ENCODE data around the gene CCDC78. TPM values are rescaled to one million over a fixed set of nuclear protein-coding genes. Genes with fewer than 3 reads are reported as not detected.
"Not testable (repeated sequence)": the region's sequence is repeated elsewhere in the genome, so short reads cannot be mapped to it uniquely, and the experiment has no call there.

CCDC78 gene
- total and polyA plus RNA-seq, 2 of the 13 experiments (the other 11 are each of a cell fraction or from before 2014, with no cell fraction given) = 0.53 to 1.5 TPM

GRCh38 chr16:754656-755055 is 28.4 kb upstream of the CCDC78 start (continued):
- TF ChIP-seq GTF3A (CRISPR knock-in tag; conservative IDR thresholded peaks at IDR 0.05) (no peak), SIN3B (IDR thresholded peaks at IDR 0.05; ENCODE audit: low read length) (no peak), ZNF124 (CRISPR knock-in tag; IDR thresholded peaks at IDR 0.05) (no peak), ZSCAN22 (CRISPR knock-in tag; IDR thresholded peaks at IDR 0.05) (no peak), ZNF260 (CRISPR knock-in tag; IDR thresholded peaks at IDR 0.05; ENCODE audit: borderline replicate concordance, low read depth) (no peak), ZNF142 (CRISPR knock-in tag; IDR thresholded peaks at IDR 0.05) (no peak), ZNF20 (CRISPR knock-in tag; IDR thresholded peaks at IDR 0.05) (no peak)

- 26% methylated on average over 3 of the region's 11 CpGs for WGBS (ENCODE audit: low lambda C conversion rate)
- POLR2A ChIA-PET; intact Hi-C loops (cut with micrococcal nuclease; ENCODE audit: unreplicated experiment); H3K79me2 ChIP-seq (ENCODE audit: insufficient read depth, low read length); in situ Hi-C loops (cut with HindIII; ENCODE audit: extremely low pct_ligation_motif_present, low pct_unique_long_range_greater_than_20kb); H3K9ac ChIP-seq (ENCODE audit: insufficient read depth, low read depth, low read length); H3K4me3 ChIP-seq (replicated peaks in 1 of 3; ENCODE audit: insufficient read depth in 1 of 3, low read depth in 2 of 3, low read length in 3 of 3); H3K27ac ChIP-seq (ENCODE audit: extremely low read length, insufficient read depth, low read length); DNase-seq (ENCODE audit: low spot score); ATAC-seq; H3K9me3 ChIP-seq (ENCODE audit: low read length); FAIRE-seq; CTCF ChIA-PET (ENCODE audit: low intra/inter-chr PET ratio, low total read pairs); H3K4me2 ChIP-seq (ENCODE audit: low read depth, low read length); BruUV-seq (replicated peaks); H2AFZ ChIP-seq (ENCODE audit: low read length); H4K20me1 ChIP-seq (ENCODE audit: insufficient read depth, low read length); H3K36me3 ChIP-seq (replicated peaks in 1 of 2; ENCODE audit: control insufficient read depth in 1 of 2, insufficient read depth in 2 of 2, low read length in 2 of 2): not testable (repeated sequence)
- peaks cover 5 to 39% of the 10 kb centered on the region in 2 experiments for H3K27me3 ChIP-seq (ENCODE audit: control insufficient read depth in 1 of 2, insufficient read depth in 2 of 2, low read length in 2 of 2)
- H3K4me1 ChIP-seq (ENCODE audit: insufficient read depth, low read length) = peaks cover 11% of the 10 kb centered on the region
These were observed 27.9 kb upstream of the CCDC78 start for GRCh38 chr16:754121-754607.
